Adrenal gland (tissue), 5 donors: ENCODE data around the gene TMED10.

Experiments
- POLR2A ChIP-seq, 2 donors: fragments of 450-650 bp; IDR thresholded peaks; one replicate each; pipeline ENCODE4 v1.6.1; 2017; ENCODE audit warnings: antibody characterized with exemption in 2 of 2, mild to moderate bottlenecking in 2 of 2, moderate library complexity in 1 of 2
- TF ChIP-seq, protein P1 (sequence below), 6 experiments: fragments of 450-650 bp in 4 of 6; fragments of 200-600 bp in 2 of 6; sonication (generic) in 1 of 6; IDR thresholded peaks; 1 replicate in 5 of 6; 2 replicates in 1 of 6; pipeline versions ENCODE4 v1.5.1 to v1.8.0; 2016 to 2021; ENCODE audit warnings: antibody characterized with exemption in 6 of 6, mild to moderate bottlenecking in 2 of 6, moderate library complexity in 1 of 6
- donor health status: DM: no; HTN: no; CAD: no.

GRCh38 chr14:75162631-75163030 is 13.8 kb downstream of the TMED10 start:
- TF ChIP-seq, protein P1, sequence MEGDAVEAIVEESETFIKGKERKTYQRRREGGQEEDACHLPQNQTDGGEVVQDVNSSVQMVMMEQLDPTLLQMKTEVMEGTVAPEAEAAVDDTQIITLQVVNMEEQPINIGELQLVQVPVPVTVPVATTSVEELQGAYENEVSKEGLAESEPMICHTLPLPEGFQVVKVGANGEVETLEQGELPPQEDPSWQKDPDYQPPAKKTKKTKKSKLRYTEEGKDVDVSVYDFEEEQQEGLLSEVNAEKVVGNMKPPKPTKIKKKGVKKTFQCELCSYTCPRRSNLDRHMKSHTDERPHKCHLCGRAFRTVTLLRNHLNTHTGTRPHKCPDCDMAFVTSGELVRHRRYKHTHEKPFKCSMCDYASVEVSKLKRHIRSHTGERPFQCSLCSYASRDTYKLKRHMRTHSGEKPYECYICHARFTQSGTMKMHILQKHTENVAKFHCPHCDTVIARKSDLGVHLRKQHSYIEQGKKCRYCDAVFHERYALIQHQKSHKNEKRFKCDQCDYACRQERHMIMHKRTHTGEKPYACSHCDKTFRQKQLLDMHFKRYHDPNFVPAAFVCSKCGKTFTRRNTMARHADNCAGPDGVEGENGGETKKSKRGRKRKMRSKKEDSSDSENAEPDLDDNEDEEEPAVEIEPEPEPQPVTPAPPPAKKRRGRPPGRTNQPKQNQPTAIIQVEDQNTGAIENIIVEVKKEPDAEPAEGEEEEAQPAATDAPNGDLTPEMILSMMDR (IDR thresholded peaks at IDR 0.05), result no peak
- TF ChIP-seq POLR2A (IDR thresholded peaks at IDR 0.05), result no peak
